ENCODE results near the gene CRTC2. TPM values are rescaled to one million over a fixed set of nuclear protein-coding genes. Genes with fewer than 3 reads are reported as not detected.

CRTC2 gene
- total and polyA plus RNA-seq, 9 of the 15 experiments (the other 6 are each of a cell fraction or from before 2014, with no cell fraction given), result 2.7 to 26.4 (median 10.2) TPM

GRCh38 chr1:153990468-153991150 is 32.2 kb upstream of the CRTC2 start, which contains the start of gene RPS27 (continued):
- TF ChIP-seq ZFP91 (CRISPR knock-in tag; IDR thresholded peaks at IDR 0.05), result no peak
- no peak for TF ChIP-seq NR4A1 (CRISPR knock-in tag; IDR thresholded peaks at IDR 0.05)
- peak; percentile 83; the same call in 1 of the 2 replicates for TF ChIP-seq NR4A1 (tag; IDR thresholded peaks at IDR 0.05)
- TF ChIP-seq PHF8 (IDR thresholded peaks at IDR 0.05; ENCODE audit: borderline replicate concordance, low read length), result peak; percentile 100
- no peak for TF ChIP-seq PTRF (tag; IDR thresholded peaks at IDR 0.05)
- TF ChIP-seq GTF2B (IDR thresholded peaks at IDR 0.05; ENCODE audit: extremely low read depth, insufficient read length), result peak; percentile 95
- peak; percentile 59 for TF ChIP-seq SOX6 (IDR thresholded peaks at IDR 0.05)
- no peak for TF ChIP-seq ZNF518B (CRISPR knock-in tag; IDR thresholded peaks at IDR 0.05)
- peak; percentile 50; the same call in 1 of the 2 replicates for TF ChIP-seq DDX20 (tag; IDR thresholded peaks at IDR 0.05; ENCODE audit: low read depth)
- peak; percentile 82 for TF ChIP-seq NEUROD1 (IDR thresholded peaks at IDR 0.05; ENCODE audit: borderline replicate concordance, low read depth, low read length, partially characterized antibody)
- no peak for TF ChIP-seq ZBTB2 (IDR thresholded peaks at IDR 0.05)
- TF ChIP-seq POLR2B (IDR thresholded peaks at IDR 0.05; ENCODE audit: low read depth, partially characterized antibody), result peak; percentile 100
- no peak for TF ChIP-seq HDGF (IDR thresholded peaks at IDR 0.05)
- TF ChIP-seq TCF7 (IDR thresholded peaks at IDR 0.05; ENCODE audit: borderline replicate concordance), result peak; percentile 100
- peak; percentile 76 for TF ChIP-seq PKNOX1 (IDR thresholded peaks at IDR 0.05)
- TF ChIP-seq SRF (CRISPR knock-in tag; IDR thresholded peaks at IDR 0.05), result peak in 1 of 2 experiments; percentile 77; a peak in 2 of 4 replicates
- peak; percentile 83 for TF ChIP-seq NFIC (IDR thresholded peaks at IDR 0.05)
- TF ChIP-seq TCF15 (CRISPR knock-in tag; IDR thresholded peaks at IDR 0.05), result no peak
- no peak for TF ChIP-seq MTA2 (IDR thresholded peaks at IDR 0.05; ENCODE audit: low read depth)
- no peak for TF ChIP-seq ZNF282 (CRISPR knock-in tag; IDR thresholded peaks at IDR 0.05)

Data from K562 (cell line).